NCI-H2227 (cell line): ENCODE data around the gene SMU1.
"Not testable (repeated sequence)": the region's sequence is repeated elsewhere in the genome, so short reads cannot be mapped to it uniquely, and the experiment has no call there.

Experiments
- DNase-seq: peaks from one replicate; lab custom pipeline; 2025; ENCODE audit not compliant: unreplicated experiment; lab: John Stamatoyannopoulos, UW

SMU1 gene

DNA sequence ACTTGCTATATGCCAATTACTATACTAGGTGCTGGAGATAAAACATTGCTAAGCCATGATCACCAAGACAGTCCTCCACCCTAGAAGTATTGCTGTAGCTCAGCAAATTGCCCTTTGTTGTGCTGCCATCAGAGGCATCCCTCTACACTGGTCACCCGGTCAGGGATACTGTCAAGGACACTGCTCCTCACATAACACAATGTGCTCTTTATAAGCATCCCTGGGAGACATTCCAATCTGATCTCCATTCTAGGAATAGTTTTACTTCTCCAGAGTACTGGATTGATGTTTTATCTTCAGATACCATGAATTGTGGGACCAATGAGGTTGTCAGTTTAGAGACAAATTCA lies 61.8 kb downstream of the SMU1 start:
- DNase-seq = no peak

GRCh38 chr9:33013962-33014664 lies 62.4 kb downstream of the SMU1 start:
- DNase-seq = no peak

DNA sequence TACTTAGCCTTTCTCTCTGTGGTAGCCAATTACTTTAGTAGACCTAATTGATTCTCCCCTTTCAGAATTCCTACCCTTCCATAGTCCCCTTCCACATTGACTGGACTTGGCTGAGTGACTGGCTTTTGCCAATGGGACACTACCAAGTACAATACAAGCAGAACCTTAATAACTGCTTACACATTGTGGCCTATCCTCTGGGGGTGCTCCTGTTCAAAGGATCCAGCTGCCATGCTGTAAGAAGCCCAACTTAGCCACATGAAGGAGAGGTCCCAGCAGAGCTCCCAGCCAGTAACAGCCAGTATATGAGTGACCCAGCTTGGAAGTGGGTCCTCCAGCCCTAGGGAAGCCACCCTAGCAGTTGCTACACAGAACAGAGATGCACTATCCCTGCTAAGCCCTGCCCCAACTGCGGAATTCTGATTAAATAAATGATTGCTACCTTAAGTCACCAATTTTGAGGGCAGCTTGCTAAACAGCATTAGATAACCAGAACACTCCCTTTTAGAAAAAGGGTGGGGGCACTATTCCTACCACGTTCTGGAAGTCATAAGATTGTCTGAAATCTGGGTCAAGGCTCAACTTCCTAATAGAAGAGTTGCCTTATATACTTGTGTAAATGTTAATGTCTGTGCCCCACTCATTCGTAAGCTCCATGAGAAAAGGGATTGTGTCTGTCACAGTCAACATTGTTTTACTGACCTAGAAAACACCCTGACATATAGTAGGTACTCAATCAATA lies 64.0 kb downstream of the SMU1 start:
- no peak for DNase-seq

GRCh38 chr9:33011831-33012230 lies 64.6 kb downstream of the SMU1 start:
- no peak for DNase-seq

DNA sequence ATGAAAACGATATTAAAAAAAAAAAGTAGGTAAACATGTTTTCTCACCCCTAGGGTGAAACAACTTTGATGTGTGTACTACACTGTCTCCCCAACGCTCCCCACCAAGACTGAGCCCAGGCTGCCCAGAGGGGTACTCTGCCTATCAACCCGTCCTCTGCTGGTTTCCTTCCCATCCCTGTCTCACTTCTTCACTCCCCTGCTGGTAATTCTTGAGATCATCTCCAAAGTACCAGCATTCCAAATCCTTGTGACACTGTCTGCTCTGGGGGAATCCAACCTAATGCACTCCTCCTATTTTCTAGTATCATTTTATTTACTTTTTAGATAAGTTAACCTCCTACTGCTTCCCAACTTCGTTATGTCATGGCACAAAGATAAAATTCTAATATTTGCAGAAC lies 68.7 kb downstream of the SMU1 start:
- DNase-seq = no peak

GRCh38 chr9:33005335-33005734 lies 71.1 kb downstream of the SMU1 start:
- not testable (repeated sequence) for DNase-seq

DNA sequence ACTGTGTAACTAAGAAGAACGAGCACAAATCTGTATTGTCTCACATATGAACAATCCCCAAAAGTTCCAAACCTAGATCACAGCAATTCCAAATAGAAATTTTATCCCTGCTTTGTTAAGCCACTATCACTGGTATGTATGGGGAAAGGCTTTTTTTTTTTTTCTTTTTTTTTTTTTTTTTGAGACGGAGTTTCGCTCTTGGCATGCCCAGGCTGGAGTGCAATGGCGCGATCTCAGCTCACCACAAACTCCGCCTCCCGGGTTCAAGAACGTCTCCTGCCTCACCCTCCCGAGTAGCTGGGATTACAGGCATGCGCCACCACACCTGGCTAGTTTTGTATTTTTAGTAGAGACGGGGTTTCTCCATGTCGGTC lies 75.8 kb downstream of the SMU1 start:
- not testable (repeated sequence) for DNase-seq

- DNase-seq = no peak
These were observed 83.8 kb downstream of the SMU1 start for GRCh38 chr9:32992595-32993238.

DNA sequence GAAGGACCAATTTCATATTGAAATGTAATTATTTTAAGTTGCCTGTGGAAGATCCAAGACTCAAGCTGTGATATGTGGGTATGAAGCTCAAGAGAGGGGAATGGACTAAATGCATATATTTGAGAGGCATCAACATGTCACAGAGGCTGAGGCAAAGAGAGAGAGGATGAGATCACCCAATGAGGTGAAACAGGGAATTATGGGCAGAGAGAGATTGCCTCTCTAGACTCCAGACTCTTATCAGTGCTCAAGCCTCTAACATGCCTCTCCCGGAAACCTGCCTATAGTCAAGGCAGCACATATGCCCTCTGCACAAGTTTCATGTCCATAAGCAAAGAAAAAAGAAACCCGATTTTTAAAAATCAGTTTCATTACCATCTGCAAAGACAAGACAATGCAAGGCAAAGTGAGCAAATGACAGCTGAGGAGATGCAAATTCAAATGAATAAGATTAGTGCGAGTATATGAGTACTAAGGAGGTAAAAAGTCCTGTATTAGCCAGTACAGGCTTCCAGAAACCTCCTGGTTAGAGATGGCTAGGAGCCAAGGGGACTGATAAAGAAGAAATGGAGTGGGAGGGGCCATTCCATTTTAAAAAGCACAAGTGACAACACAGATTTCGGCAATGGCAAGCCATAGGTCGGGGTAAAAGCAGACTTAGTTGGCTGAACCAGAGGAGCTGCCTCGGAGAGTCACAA lies 84.4 kb downstream of the SMU1 start:
- DNase-seq = no peak
